Neural cell (in vitro differentiated cells): ENCODE data around the gene NFIB.

Experiments used
- CTCF ChIP-seq: fragments of 450-650 bp; IDR thresholded peaks from 2 replicates; pipeline ENCODE4 v1.5.1; 2014; ENCODE audit warnings: antibody characterized with exemption, mild to moderate bottlenecking, moderate library complexity; ENCODE audit not compliant: poor library complexity, severe bottlenecking
- EP300 ChIP-seq: fragments of 450-650 bp; conservative IDR thresholded peaks from 2 replicates; pipeline ENCODE4 v1.6.1; 2014; ENCODE audit warnings: antibody characterized with exemption, mild to moderate bottlenecking, moderate library complexity; ENCODE audit not compliant: poor library complexity, severe bottlenecking
- EZH2 ChIP-seq: fragments of 200-600, 300-800 bp; shearing (Covaris generic), sonication (generic); IDR thresholded peaks from 2 replicates; pipeline ENCODE4 v1.6.1; 2014; ENCODE audit warnings: antibody characterized with exemption, low read length, borderline replicate concordance, mild to moderate bottlenecking; ENCODE audit not compliant: insufficient read depth, poor library complexity, severe bottlenecking
- MXI1 ChIP-seq: fragments of 450-650 bp; conservative IDR thresholded peaks from 2 replicates; pipeline ENCODE4 v1.6.1; 2014; ENCODE audit warnings: antibody characterized with exemption, mild to moderate bottlenecking; ENCODE audit not compliant: poor library complexity, severe bottlenecking
- POLR2AphosphoS5 ChIP-seq: IDR thresholded peaks from 2 replicates; pipeline ENCODE4 v1.6.1; 2012
- RAD21 ChIP-seq: fragments of 450-650 bp; conservative IDR thresholded peaks from 2 replicates; pipeline ENCODE4 v1.6.1; 2014; ENCODE audit warnings: antibody characterized with exemption, mild to moderate bottlenecking, moderate library complexity
- REST ChIP-seq: IDR thresholded peaks from 2 replicates; pipeline ENCODE4 v1.6.1; 2012; ENCODE audit warnings: borderline replicate concordance
- SMC3 ChIP-seq: fragments of 450-650 bp; conservative IDR thresholded peaks from 2 replicates; pipeline ENCODE4 v1.6.1; 2014; ENCODE audit warnings: antibody characterized with exemption, mild to moderate bottlenecking, moderate library complexity; ENCODE audit not compliant: poor library complexity
- TAF1 ChIP-seq: IDR thresholded peaks from 2 replicates; pipeline ENCODE4 v1.6.1; 2012; ENCODE audit warnings: low read depth

- no peak for TF ChIP-seq REST
- TF ChIP-seq SMC3, result no peak
- no peak for TF ChIP-seq CTCF
- no peak for TF ChIP-seq TAF1
- no peak for TF ChIP-seq POLR2AphosphoS5
- no peak for TF ChIP-seq EZH2
- TF ChIP-seq EP300, result no peak
- TF ChIP-seq MXI1, result no peak
- TF ChIP-seq RAD21, result no peak
Observed at GRCh38 chr9:14170392-14170931, 143.5 kb downstream of the NFIB start.
